GM19099 (cell line): ENCODE data around the gene CHCHD3.

Source experiments
- POLR2A ChIP-seq: IDR thresholded peaks from 3 replicates; pipeline ENCODE4 v1.6.1; 2011; ENCODE audit warnings: low read depth; ENCODE audit not compliant: insufficient read length; ENCODE audit errors: extremely low read depth

The CHCHD3 gene

DNA sequence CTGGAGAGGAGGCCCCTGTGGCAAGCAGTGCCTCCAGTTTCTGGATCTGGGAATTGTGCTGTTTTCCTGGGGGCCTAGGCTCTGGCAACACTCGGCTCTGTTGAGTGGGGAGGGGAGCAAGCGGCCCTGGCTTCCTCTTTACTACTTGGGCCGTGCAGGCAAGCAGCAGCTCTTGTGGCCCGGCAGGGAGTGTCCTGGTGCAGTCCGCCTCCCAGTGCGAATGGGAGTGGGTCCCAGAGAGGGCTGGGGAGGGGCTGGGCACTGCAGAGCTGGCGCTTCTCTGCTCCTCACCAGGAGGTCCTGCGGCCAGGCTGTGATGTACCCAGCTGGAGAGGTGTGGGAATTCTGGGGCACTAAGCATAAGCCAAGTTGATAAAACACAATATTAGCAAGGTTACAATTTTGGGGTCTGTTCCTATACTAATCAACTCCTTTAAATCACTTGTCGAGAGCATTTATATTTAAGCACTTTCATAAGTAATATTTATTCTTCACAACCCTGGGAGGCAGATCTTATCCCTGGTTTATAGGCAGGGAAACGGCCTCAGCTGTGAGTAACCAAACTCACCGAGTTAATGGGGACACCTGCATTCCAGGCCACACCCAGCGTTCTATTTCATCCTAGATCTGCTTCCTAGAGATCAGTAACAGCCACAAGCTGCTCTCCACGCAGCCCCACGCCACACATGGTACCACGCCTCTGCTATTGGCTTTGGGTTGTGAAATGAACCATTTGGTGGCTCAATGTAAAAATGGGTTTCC is 322.2 kb downstream of the CHCHD3 start:
- no peak for TF ChIP-seq POLR2A

DNA sequence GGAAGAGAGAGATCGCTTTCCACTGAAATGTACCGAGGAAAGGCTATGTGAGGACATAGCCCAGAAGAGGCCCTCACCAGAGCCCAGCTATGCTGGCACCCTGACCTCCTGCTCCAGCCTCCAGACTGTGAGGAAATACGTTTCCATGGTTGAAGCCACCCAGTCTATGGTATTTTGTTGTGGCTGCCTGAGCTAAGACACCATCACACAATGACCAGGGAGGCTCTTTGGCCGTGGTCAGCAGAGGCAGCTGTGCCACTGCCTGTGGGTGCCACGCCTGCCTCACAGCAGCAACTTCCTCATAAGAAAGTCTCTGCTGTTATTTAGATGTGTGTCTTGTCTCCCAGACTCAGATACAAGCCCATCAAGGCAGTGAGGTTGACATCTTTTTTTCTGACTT is 322.9 kb downstream of the CHCHD3 start:
- no peak for TF ChIP-seq POLR2A

DNA sequence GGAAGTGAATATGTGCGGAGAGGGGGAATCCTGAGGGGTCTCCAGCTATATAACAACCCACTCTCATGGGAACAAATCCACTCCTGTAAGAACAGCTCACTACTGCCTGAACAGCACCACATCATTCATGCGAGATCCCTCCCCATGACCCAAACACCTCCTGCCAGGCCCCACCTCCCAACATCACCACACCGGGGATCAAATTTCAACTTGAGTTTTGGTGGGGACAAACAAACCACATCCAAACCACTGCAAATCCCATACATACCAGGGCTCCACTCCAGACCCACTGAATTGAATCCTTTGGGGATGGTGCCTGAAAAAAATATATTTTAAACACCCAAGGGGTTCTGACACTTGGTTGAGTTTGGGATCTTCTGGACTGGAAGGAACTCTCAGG is 324.1 kb downstream of the CHCHD3 start:
- TF ChIP-seq POLR2A: no peak

DNA sequence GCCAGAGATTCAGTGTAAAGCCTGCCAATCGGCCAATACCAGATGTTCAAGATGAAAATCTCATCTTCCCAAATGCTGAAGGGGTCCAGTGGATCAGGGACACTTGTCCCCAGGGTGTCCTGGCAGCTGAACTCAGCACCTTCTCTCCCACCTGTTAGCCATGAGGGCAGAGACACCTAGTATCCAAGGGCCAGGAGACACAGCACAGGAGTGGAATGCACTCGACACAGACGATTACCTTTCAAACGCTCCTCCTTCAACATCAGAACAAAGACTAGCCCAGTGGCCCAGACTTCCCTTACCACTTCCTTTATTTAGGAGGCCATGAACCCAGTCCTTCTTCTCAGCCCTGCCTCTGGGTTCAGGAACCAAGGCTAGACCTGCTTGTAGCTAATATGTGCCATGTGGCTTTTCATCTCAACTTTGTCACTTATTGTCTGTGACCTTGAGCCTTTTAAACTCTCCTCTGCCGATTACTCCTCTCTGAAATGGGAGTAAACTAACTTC is 325.4 kb downstream of the CHCHD3 start:
- no peak for TF ChIP-seq POLR2A

DNA sequence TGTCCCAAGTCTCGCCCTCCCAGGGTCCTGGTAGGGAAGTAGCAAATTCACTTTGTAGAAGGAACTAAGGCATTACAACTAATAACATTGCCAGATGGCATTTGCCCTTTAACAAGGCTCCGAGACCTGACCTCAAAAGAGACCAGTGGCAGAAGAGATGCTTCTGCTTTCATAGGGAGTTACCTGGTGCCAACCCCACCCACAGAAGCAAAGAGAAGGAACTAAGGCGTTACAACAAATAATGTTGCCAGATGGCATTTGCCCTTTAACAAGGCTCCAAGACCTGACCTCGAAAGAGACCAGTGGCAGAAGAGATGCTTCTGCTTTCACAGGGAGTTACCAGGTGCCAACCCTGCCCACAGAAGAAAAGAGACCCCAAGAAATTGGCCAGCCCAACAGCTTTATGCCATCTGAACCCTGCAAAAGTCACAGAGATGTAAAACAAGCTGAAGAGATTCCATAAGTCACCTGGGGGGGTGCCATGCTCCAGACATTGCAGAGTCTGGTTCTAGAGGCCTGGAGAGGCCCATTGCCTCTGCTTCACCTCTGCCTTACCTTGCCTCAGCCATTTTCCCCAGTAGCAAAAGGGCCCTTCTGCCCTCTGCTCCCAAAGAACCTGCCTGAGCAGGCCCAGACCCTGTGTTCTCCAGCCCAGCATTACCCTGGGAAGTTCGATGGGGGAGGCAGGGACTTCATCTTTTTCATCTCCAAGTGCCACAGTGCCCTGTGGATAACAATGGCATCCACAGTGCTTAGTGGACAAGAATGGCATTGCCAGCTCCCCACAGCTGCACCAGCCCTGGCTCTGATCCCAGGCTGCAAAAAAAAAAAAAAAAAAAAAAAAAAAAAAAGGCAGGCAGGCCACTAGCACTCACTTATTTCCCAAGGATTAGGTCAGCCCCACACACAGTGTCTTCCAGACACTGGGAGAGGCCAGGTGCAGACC is 326.1 kb downstream of the CHCHD3 start:
- TF ChIP-seq POLR2A: no peak

DNA sequence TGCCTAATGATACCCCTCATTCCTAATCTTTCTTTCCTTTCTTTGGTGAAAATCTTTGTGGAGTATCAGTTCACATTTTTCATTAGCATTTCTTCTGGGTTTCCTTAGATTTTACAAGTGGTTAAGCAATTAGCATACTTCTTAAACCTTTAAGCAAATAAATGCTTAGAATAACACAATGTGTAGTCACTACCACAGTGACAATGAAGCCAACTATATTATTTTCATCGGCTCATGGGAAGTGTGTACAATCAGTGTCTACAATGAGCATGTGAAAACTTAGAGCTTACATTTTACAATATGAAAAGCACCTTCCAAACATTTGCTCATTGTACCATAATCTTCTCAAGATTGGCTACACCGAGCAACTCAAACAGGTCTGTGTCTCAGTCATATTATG is 329.5 kb downstream of the CHCHD3 start:
- no peak for TF ChIP-seq POLR2A

DNA sequence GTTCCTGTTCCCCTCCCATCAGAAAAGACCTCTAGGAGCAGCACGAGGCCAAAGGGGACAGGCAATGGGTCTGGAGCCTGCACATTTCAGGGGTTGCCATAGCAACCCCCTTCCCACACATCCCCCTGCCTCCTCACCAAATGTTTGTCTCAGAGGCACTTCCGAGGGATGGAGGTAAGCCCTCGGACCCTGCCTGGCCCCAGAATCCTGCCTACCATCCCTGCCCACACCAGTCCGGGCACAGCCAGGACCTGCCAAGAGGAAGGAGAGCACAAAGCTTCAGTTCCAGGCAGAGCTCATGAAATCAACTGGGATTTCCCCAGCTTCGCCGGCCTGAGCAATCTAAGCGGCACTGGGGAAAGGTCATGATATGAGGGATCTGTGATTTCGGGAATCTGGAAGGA is 330.6 kb downstream of the CHCHD3 start:
- TF ChIP-seq POLR2A: no peak

DNA sequence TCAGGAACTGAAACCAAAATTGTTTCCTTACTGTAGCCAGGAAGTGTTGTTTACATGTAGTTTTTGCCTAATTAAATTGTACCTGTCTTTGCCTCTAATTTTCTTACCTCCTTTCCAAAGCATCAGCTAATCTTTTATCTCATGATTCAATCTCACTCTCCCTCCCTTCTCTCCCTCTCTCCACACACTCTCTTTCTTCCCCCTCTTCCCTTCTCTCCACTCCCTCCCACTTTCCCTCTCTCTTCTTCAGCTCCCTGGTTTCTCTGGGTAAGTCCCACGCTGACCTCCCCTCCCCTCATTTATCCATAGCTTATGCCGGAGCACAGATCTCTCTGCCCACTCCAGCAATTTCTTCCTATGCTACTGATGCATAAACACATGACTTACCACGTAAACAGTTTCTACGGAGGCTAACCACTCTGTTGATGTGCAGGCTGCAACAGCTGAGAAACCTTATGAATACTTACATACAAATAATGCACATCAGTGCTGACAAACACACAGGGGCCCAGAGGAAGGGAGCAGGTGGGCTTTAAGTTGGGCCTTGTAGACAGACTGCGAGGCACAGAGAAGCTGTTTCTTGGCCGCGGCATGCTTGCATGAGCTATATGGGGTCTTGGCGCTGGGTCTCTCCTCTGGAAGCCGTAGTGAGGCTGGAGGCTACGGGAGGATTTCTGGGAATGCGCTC is 331.2 kb downstream of the CHCHD3 start:
- no peak for TF ChIP-seq POLR2A

DNA sequence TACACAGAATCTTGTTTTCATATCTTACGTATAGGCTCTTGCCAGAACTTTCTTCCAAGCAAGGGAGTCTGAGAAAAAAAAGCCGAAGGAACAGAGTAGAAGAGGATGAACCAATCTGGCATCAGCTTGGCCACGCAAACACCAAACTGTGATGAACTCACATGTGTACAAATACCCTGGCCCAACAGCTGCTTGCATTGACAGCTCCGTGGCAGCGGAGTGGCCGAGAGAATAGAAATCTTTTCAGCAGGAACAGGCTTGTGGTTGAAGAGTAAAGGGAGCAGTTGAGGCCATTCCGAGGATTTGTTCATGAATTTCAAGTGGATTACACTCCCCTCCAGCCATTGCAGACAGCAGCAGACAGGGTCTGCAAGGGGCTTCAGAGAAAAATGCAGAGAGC is 331.8 kb downstream of the CHCHD3 start:
- TF ChIP-seq POLR2A: no peak

DNA sequence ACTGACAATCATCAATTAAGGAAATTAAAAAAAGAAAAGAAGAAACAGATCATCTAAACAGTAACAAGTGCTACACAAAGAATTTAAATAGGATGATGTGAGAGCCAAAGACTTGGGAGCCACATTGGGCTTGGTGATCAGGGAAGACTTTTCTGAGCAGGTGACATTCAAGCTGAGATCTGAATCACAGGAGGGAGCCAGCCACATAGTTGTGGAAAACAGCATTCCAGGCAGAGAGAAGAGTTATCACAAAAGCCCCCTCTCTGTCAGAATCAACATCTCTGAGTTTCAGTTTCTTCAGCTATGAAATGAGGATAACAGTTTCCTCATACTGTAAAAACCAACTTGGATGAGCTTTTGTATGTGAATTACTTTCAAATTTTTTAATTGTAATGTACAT is 336.4 kb downstream of the CHCHD3 start:
- no peak for TF ChIP-seq POLR2A

DNA sequence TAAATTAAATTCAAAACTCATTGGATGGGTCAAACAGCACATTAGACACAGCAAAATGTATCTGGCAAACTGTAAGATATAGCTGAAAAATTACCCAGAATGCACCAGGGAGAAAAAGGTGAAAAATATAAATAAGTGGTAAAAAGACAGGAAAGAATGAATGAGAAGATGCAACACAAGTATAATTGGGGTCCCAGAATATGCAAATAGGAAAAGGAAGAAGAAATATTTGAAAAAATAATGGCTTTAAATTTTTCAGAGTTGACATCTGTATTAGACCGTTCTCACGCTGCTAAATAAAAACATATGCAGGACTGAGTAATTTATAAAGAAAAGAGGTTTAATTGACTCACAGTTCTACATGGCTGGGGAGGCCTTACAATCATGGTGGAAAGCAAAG is 337.9 kb downstream of the CHCHD3 start:
- no peak for TF ChIP-seq POLR2A

DNA sequence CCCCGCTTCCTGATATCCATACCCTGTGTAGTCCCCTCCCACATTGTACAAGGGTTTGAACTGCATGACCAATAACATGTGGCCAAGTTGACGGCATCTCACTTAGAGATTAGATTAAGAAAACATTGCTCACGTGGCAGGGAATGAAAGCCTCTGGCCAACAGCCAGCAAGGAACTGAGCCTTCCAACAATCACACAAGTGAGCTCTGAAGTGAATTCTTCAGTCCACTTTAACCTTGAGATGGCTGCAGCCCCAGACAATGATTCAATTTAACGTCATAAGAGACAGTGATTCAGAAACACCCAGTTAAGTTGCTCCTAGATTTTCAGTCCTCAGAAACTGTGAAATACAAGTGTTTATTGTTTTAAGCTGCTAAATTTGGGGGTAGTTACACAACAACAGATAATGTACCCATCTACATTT is 339.7 kb downstream of the CHCHD3 start:
- no peak for TF ChIP-seq POLR2A

DNA sequence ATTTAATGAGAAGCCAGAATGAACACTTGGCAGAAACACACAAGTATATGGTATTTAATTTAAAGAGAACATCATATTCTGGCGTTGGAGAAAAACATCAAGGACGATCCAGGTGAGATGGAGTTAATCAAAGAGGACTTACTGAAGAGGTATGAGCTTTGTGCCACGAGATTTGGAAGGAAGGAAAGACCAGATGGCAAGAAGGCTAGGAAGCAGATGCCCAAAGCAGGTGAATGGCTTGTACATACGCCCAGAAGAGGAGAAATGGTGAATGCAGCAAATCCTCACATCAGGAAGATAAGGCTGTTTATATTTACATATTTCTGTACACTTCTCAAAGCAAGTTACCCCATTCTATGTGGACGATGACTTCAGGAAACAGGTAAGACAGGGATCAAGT is 341.7 kb downstream of the CHCHD3 start:
- no peak for TF ChIP-seq POLR2A

DNA sequence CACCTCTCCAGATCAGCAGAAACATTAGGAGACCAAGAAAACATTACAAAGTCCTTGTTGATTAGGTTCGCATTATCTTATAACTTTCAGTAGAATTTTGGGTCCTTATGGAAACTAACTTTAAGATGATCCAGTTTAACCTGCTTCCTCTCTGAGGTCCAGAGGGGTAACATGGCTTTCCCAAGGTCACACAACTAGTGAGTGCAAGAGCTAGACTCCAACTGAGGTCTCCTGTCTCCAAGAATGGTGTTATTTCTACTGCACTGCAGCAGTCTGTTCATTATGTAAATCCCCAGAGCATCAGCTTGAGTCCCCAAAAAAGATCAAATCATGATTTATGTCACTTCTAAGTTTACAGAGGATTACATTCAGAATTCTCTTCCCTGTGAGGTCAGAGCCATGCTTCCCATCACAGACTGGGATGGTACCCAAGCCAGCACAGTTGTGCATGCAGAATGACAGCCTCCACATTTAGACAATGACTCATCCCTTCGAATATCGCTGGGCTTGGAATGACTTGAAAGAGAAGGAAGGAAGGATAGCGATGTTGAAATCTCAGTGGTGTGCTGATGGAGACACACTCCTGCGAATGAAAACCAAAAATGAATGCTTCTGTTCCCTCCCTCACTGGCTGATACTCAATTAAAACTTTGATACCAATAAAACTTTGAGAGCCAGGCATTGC is 342.5 kb downstream of the CHCHD3 start:
- no peak for TF ChIP-seq POLR2A

DNA sequence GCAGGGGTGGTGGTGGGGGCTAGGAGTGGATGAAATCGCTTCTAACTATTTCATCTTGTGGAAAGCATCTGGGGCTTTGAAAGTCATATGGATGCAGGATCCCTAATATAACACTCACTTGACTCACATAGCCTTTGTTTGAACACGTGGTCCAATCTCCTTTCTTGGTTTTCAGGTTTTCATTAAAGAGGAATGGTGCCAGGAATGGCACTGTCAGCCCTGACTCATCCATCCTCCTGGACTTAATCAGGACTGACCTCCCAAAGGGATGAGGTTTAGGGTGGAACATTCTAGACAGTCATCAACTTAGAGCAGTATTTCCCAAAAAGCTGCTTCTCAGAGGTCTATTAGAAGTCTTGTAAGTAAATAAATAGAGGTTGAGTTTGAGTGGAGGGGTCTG is 343.6 kb downstream of the CHCHD3 start:
- TF ChIP-seq POLR2A: no peak
